PC-3 (cell line): ENCODE results near the gene COX6A2. TPM values are rescaled to one million over a fixed set of nuclear protein-coding genes. Genes with fewer than 3 reads are reported as not detected.

Experiments used
- ATAC-seq: fragments of 200-7000 bp; cut with Tn5 transposase; 2 replicates; pipeline ENCODE4 v1.9.1; 2020; ENCODE audit warnings: mild to moderate bottlenecking, moderate library complexity
- BruUV-seq: library from RNA; stranded (reverse); fragments of 400-500 nt; replicated peaks from 2 replicates; lab custom pipeline; 2021; lab: Mats Ljungman, UMichigan
- CTCF ChIA-PET: fragments of 300-600 bp; sonication (Branson Sonifier 250); formaldehyde crosslinking; loops from one replicate; lab custom pipeline; 2022; ENCODE audit warnings: antibody characterized with exemption; lab: Charles Lee
- POLR2A ChIA-PET: fragments of 300-600 bp; sonication (Branson Sonifier 250); formaldehyde crosslinking; loops from one replicate; lab custom pipeline; 2022; ENCODE audit warnings: antibody characterized with exemption; ENCODE audit not compliant: unreplicated experiment; lab: Charles Lee
- DNase-seq: peaks from one replicate; pipeline ENCODE4 v3.0.0-alpha.2; 2015
- H2AFZ ChIP-seq: fragments of 300-600 bp; sonication (generic); 2 replicates; pipeline ENCODE4 v1.6.0; 2016; ENCODE audit warnings: antibody characterized with exemption, low read length
- H3F3A ChIP-seq: fragments of 300-600 bp; sonication (generic); one replicate; pipeline ENCODE4 v1.6.0; 2017; ENCODE audit warnings: antibody characterized with exemption, low read length, control low read depth, mild to moderate bottlenecking; ENCODE audit not compliant: unreplicated experiment
- H3K27ac ChIP-seq: fragments of 300-600 bp; sonication (generic); 2 replicates; pipeline ENCODE4 v1.5.1; 2016; ENCODE audit warnings: mild to moderate bottlenecking, low read length
- H3K27me3 ChIP-seq: fragments of 300-600 bp; sonication (generic); 2 replicates; pipeline ENCODE4 v1.6.1; 2016; ENCODE audit warnings: low read length, mixed read lengths
- H3K36me3 ChIP-seq: fragments of 300-600 bp; sonication (generic); 2 replicates; pipeline ENCODE4 v1.6.1; 2016; ENCODE audit warnings: low read depth, mixed run types, low read length, mixed read lengths
- H3K4me1 ChIP-seq: fragments of 300-600 bp; sonication (generic); 2 replicates; pipeline ENCODE4 v1.5.1; 2016; ENCODE audit warnings: low read length; ENCODE audit not compliant: insufficient read depth
- H3K4me2 ChIP-seq: fragments of 300-600 bp; sonication (generic); 2 replicates; pipeline ENCODE4 v1.6.0; 2016; ENCODE audit warnings: low read length
- H3K4me3 ChIP-seq: fragments of 300-600 bp; sonication (generic); 2 replicates; pipeline ENCODE4 v1.5.1; 2016; ENCODE audit warnings: mild to moderate bottlenecking, low read length, mixed read lengths
- H3K79me2 ChIP-seq: fragments of 300-600 bp; sonication (generic); 2 replicates; pipeline ENCODE4 v1.6.1; 2017; ENCODE audit warnings: low read length, mixed read lengths
- H3K9ac ChIP-seq: fragments of 300-600 bp; sonication (generic); 2 replicates; pipeline ENCODE4 v1.6.0; 2016; ENCODE audit warnings: mild to moderate bottlenecking, low read length
- H3K9me2 ChIP-seq: fragments of 300-600 bp; sonication (generic); replicated peaks from 2 replicates; pipeline ENCODE4 v1.6.1; 2016; ENCODE audit warnings: mixed run types, low read length, mixed read lengths
- H3K9me3 ChIP-seq: fragments of 300-600 bp; sonication (generic); 2 replicates; pipeline ENCODE4 v1.6.1; 2016; ENCODE audit warnings: low read length, mixed read lengths
- H4K20me1 ChIP-seq: fragments of 300-600 bp; sonication (generic); 2 replicates; pipeline ENCODE4 v1.6.1; 2016; ENCODE audit warnings: low read length, mixed read lengths
- CTCF ChIP-seq: fragments of 300-600 bp; sonication (generic); conservative IDR thresholded peaks from 2 replicates; pipeline ENCODE4 v1.5.1; 2017; ENCODE audit warnings: antibody characterized with exemption, low read depth, mild to moderate bottlenecking, low read length
- EZH2 ChIP-seq: fragments of 300-600 bp; sonication (generic); IDR thresholded peaks from one replicate; pipeline ENCODE4 v1.6.1; 2017; ENCODE audit warnings: antibody characterized with exemption, mild to moderate bottlenecking, low read length; ENCODE audit not compliant: unreplicated experiment
- EZH2phosphoT487 ChIP-seq: fragments of 300-600 bp; sonication (generic); IDR thresholded peaks from 2 replicates; pipeline ENCODE4 v1.6.1; 2018; ENCODE audit warnings: mild to moderate bottlenecking, antibody characterized with exemption, low read length, borderline replicate concordance
- intact Hi-C: fragments of 100-400 bp; cut with micrococcal nuclease; formaldehyde crosslinking; loops from 2 replicates; pipeline ENCODE4 v1.9.0; 2023
- total RNA-seq: library from RNA; depleted of rRNA; stranded (reverse); fragments of >200 nt; gene quantifications from 2 replicates; pipeline ENCODE4 v1.2.3, GENCODE V29; 2014

The COX6A2 gene
- total RNA-seq, 1 experiment from 2014 or later, result not detected

DNA sequence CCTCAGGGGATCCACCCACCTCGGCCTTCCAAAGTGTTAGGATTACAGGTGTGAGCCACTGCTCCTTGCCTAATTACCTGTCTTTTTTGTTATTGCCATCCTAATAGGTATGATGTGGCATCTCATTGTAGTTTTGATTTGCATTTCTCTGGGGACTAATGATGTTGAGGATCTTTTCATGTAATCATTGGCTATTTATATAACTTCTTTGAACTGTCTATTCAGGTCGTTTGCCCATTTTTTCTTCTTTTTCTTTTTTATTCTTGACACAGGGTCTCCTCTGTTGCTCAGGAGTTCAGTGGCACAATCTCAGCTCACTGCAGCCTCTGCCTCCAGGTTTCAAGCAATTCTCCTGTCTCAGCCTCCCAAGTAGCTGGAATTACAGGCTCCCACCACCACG, 42.5 kb upstream of the COX6A2 start:
- H2AFZ ChIP-seq, result no peak overlapping the region
- TF ChIP-seq EZH2phosphoT487, result no peak
- TF ChIP-seq EZH2, result no peak
- TF ChIP-seq CTCF, result no peak
- H3K4me3 ChIP-seq, result no peak overlapping the region
- H3K27ac ChIP-seq, result no peak overlapping the region
- no peak overlapping the region for H3K9ac ChIP-seq
- no peaks in the 10 kb centered on the region for H3K9me2 ChIP-seq
- no peak for DNase-seq
- H3K27me3 ChIP-seq, result no peaks in the 10 kb centered on the region
- no peaks in the 10 kb centered on the region for H4K20me1 ChIP-seq
- ChIA-PET CTCF (no interaction called here), POLR2A (no interaction called here)
- no peaks in the 10 kb centered on the region for H3F3A ChIP-seq
- ATAC-seq, result no peak
- H3K4me2 ChIP-seq, result no peak overlapping the region
- BruUV-seq, result no TSS peak
- intact Hi-C loops, result no loop called here
- no peaks in the 10 kb centered on the region for H3K36me3 ChIP-seq
- no peaks in the 10 kb centered on the region for H3K9me3 ChIP-seq
- no peaks in the 10 kb centered on the region; the same call in 1 of the 2 replicates for H3K4me1 ChIP-seq
- no peaks in the 10 kb centered on the region for H3K79me2 ChIP-seq

- H3K9me2 ChIP-seq, result no peaks in the 10 kb centered on the region
- H3K4me1 ChIP-seq, result no peaks in the 10 kb centered on the region; the same call in 1 of the 2 replicates
- H3K9ac ChIP-seq, result no peak overlapping the region
- DNase-seq, result no peak
- H3K4me2 ChIP-seq, result no peak overlapping the region
- CTCF ChIA-PET, result no interaction called here
- POLR2A ChIA-PET, result no interaction called here
- H3K27me3 ChIP-seq, result no peaks in the 10 kb centered on the region
- no peaks in the 10 kb centered on the region for H3K79me2 ChIP-seq
- no peak overlapping the region for H3K27ac ChIP-seq
- no peak for ATAC-seq
- no peak overlapping the region for H2AFZ ChIP-seq
- no TSS peak for BruUV-seq
- intact Hi-C loops, result no loop called here
- H3K4me3 ChIP-seq, result no peak overlapping the region
- H3K36me3 ChIP-seq, result no peaks in the 10 kb centered on the region
- no peaks in the 10 kb centered on the region for H3F3A ChIP-seq
- no peaks in the 10 kb centered on the region for H3K9me3 ChIP-seq
- H4K20me1 ChIP-seq, result no peaks in the 10 kb centered on the region
- no peak for TF ChIP-seq EZH2phosphoT487
- no peak for TF ChIP-seq CTCF
- no peak for TF ChIP-seq EZH2
Observed at GRCh38 chr16:31467858-31468257, 39.7 kb upstream of the COX6A2 start.

DNA sequence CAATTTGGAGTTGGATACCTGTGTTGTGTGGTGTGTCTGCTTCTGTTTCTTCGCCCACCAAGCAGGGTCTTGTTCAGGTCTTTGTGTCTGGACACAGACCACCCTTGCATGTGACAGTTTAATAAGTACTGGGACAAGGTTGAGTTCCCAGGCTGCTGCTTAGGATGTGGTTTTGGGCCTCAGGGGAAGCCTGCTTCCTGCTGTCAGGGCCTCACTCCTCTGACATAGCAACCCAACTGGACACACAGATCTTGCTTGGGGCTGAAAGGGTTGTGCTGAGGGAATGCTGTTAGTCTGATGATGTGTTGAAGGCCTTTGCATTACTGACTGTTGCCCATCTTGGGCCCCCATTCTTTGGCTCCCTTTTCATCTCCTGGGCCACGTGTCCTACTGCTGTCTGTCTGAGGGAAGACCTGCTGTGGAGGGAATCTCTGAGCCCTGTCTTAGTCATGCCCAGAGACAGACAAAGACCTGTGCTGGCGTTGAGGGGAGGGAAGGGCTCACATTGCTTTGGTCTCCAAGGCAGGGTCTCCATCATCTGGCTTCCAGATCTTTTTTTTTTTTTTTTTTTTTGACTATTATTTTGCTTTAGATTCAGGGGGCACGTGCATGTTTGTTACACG, 39.1 kb upstream of the COX6A2 start:
- H3K27me3 ChIP-seq, result no peaks in the 10 kb centered on the region
- no peak for ATAC-seq
- H3K4me2 ChIP-seq, result no peak overlapping the region
- BruUV-seq, result no TSS peak
- H3K27ac ChIP-seq, result no peak overlapping the region
- no peak for DNase-seq
- H3K79me2 ChIP-seq, result no peaks in the 10 kb centered on the region
- H2AFZ ChIP-seq, result no peak overlapping the region
- ChIA-PET POLR2A (no interaction called here), CTCF (no interaction called here)
- H3K9ac ChIP-seq, result no peak overlapping the region
- no peak overlapping the region for H3K4me3 ChIP-seq
- H3K36me3 ChIP-seq, result no peaks in the 10 kb centered on the region
- intact Hi-C loops, result no loop called here
- no peaks in the 10 kb centered on the region; the same call in 1 of the 2 replicates for H3K4me1 ChIP-seq
- H4K20me1 ChIP-seq, result no peaks in the 10 kb centered on the region
- H3K9me2 ChIP-seq, result no peaks in the 10 kb centered on the region
- H3F3A ChIP-seq, result no peaks in the 10 kb centered on the region
- TF ChIP-seq EZH2, result no peak
- TF ChIP-seq CTCF, result no peak
- TF ChIP-seq EZH2phosphoT487, result no peak
- H3K9me3 ChIP-seq, result no peaks in the 10 kb centered on the region
